ENCODE results near the gene RRM2.
A peak's percentile ranks its signal among the peaks of the same experiment; 100 is the strongest.

Gene RRM2

GRCh38 chr2:10122500-10123280 is at the start of gene RRM2:
RRM2 (plus strand) TSS chr2:10122739; CDS start chr2:10122799, 60 bp downstream.
- peak; percentile 80 to 81 for DNase-seq (ENCODE audit: low read depth in 2 of 2)

GRCh38 chr2:10073706-10074105 is 48.8 kb upstream of the RRM2 start:
- DNase-seq (ENCODE audit: low read depth in 2 of 2) = no peak

- DNase-seq (ENCODE audit: low read depth in 2 of 2) = no peak
Measured at GRCh38 chr2:10075101-10075500, 47.4 kb upstream of the RRM2 start.

GRCh38 chr2:10075571-10076209 is 46.8 kb upstream of the RRM2 start:
- no peak for DNase-seq (ENCODE audit: low read depth in 2 of 2)

DNA sequence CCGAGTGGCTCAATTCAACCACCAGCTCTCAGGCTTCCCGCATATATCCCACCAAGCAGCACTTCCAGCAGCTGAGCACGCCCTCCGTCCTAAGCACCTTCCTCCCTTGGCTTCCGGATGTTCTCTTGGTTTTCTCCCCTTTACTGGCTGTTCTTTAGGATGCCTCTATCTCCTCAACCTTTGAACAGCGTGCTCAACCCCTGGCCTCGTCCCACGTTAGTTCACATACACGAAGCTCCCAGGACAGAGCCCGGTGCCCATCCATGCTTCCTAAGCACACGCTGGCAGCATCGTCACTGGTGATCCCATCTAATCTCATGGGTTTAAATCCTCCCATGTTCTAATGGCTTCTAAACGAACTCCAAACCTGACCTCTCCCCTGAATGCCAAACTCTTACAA is 46.0 kb upstream of the RRM2 start:
- DNase-seq (ENCODE audit: low read depth in 2 of 2) = no peak

DNA sequence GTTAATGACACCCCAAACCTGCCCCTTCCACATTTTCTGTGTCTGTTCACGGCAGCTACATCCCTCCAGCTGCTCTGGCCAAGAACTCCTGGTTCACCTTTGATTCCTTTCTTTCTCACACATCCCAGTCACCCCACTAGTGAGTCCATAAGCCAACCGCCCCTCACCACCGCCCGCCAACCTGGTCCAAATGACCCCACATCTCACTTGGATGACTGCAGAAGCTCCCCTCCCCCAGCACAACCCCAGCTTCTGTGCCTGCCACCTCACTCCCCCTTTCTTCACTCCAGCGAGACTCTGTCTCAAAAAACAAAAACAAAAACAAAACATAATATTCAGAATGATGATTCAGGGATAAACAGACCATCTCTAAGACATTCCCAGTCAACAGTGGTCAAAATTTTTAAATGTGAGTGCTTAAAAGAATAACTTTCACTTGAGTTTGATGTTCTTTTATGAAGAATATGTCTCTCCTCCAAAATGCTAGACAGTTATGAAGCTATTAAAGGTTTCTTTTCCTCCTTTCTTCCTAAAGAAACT is 45.5 kb upstream of the RRM2 start:
- DNase-seq (ENCODE audit: low read depth in 2 of 2) = no peak

GRCh38 chr2:10078001-10078400 is 44.5 kb upstream of the RRM2 start:
- no peak for DNase-seq (ENCODE audit: low read depth in 2 of 2)

- DNase-seq (ENCODE audit: low read depth in 2 of 2) = no peak
Measured at GRCh38 chr2:10078704-10079265, 43.8 kb upstream of the RRM2 start.

- DNase-seq (ENCODE audit: low read depth in 2 of 2) = no peak
Measured at GRCh38 chr2:10079266-10079869, 43.2 kb upstream of the RRM2 start.

- DNase-seq (ENCODE audit: low read depth in 2 of 2) = no peak
Measured at GRCh38 chr2:10079870-10080535, 42.5 kb upstream of the RRM2 start, which contains the start of gene CYS1. CYS1 (minus strand) TSS chr2:10080411; CDS start chr2:10080223, 188 bp downstream.

DNA sequence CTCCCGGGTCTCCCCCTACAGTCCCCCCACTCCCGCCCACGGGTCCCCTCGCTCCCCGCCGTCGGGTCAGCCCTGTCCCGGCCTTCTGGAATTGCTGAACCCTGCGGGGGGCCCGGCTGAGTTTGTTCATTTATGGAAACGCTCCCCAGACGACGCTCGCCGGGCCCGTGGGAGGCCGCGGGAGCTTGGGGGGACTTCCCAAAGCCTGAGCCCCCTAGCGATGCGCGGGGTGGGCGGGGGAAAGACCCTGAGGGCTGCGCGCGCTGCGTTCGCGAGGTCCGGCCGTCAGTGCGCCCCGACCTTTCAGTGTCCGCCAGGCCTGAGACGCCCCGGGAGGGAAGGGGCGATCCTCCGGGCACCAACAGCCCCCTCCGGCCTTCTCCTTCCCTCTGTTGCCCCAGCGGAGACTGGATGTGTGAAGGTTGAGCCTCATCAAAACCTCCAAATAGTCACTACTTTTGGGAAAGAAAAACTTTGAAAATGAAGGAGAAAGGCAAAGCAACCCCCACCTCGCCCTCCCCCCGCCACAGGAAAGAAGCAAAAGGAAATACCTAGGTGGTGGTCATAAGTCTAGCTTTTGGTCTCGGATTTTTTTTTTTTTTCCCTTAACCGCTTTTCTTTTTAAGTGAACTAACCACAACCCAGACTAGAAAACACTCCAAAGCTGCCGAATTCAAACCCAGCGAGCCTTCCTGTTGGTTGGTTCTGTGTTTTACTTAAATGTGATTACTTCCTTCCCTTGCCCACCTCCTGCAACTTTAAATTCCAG is 41.8 kb upstream of the RRM2 start:
- no peak for DNase-seq (ENCODE audit: low read depth in 2 of 2)

GRCh38 chr2:10083046-10083445 is 39.5 kb upstream of the RRM2 start:
- no peak for DNase-seq (ENCODE audit: low read depth in 2 of 2)

- no peak for DNase-seq (ENCODE audit: low read depth in 2 of 2)
Measured at GRCh38 chr2:10083692-10084211, 38.8 kb upstream of the RRM2 start.

GRCh38 chr2:10084223-10084865 is 38.2 kb upstream of the RRM2 start:
- DNase-seq (ENCODE audit: low read depth in 2 of 2) = no peak

DNA sequence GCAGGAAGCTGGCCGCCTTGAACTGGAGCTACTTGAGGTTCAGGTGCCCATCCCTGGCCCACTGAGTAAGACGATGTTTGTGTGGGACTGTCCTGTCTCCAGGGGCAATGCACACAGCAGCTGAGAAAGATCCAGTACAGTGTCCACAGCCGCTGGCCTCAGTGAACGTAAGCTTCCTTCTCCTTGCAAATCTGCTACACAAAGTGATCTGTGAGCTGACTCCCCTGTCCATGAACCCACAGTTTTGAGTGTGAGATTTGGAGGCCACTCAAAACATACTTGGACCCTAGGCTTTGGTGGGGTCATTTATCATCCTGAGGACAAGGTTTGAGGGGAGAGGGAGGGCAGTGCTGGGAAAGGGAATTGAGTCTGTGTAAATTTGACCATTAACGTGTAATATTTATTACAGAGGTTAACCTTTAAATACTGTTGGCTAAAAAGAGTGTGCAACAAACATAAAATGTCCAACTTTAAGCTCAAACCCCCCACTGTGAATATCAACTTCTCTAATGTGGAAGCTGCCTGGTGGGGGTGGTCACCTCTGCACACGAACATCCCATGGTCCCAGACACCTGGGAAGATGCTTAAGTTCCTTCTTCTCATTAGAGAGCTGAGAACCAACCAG is 37.4 kb upstream of the RRM2 start:
- DNase-seq (ENCODE audit: low read depth in 2 of 2) = no peak

DNA sequence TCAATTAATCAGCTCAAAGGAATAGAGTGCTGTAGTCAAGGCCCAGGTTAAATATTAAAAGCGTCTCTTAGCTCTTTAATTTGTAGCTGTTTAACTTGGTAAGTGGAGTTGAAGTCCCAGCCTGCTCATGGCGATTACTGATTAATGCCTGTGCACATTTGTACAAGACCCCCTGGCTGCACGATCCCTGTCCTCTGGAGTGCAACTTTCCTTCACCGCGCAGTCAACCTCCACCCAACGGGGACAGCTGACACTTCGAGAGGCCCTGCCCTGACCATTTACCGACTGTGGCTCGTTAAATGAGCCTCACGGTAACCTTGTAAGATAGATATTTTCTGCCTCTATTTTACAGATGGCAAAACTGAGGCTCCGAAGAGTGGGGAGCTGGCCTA is 36.9 kb upstream of the RRM2 start:
- no peak for DNase-seq (ENCODE audit: low read depth in 2 of 2)

GRCh38 chr2:10086950-10087349 is 35.6 kb upstream of the RRM2 start:
- DNase-seq (ENCODE audit: low read depth in 2 of 2) = no peak

- DNase-seq (ENCODE audit: low read depth in 2 of 2) = no peak
Measured at GRCh38 chr2:10087360-10087759, 35.2 kb upstream of the RRM2 start.

GRCh38 chr2:10089565-10090190 is 32.9 kb upstream of the RRM2 start:
- DNase-seq (ENCODE audit: low read depth in 2 of 2) = no peak

All from stimulated activated CD8-positive, alpha-beta memory T cell treated with anti-CD3 and anti-CD28 coated beads, Interleukin-7, amount 100 ng/mL, for 4 hours (primary cell).